GM10266 (cell line): ENCODE results near the gene NHS.

Source experiments
- DNase-seq: peaks from one replicate; pipeline ENCODE4 v3.0.0; 2012; ENCODE audit errors: extremely low spot score
- CTCF ChIP-seq: IDR thresholded peaks from 2 replicates; pipeline ENCODE4 v1.5.1; 2012; ENCODE audit warnings: mild to moderate bottlenecking, low read depth; ENCODE audit not compliant: control insufficient read depth, insufficient read depth; ENCODE audit errors: missing control alignments

Gene NHS

DNA sequence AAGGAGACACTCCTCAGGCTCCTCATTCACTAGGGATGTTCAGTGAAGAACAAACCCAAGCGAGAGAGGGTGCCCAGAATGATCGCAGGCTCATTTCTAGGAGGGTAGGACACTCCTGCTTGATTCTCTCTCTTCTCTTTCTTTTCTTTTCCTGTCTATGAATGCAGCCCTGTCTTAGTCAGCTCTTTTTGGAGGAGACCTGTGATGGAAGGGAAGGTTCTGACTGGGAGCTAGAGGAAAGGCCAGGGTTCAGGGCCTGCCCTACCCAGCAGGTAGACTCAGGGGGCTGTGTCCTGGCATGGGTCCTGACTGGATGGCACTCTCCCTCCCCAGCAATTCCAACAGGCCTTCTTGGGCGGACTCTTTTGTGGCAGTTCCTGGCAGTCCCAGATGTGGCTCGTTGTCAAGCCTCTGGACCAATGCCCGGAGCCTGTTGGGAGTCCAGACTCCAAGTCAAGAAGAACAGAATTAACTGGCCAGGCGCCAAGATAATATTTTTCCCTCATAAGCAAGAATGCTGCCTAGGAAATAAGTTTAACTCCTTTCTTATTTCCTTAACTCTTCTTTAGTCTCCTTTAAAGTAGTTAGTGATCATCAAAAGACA lies 222.9 kb downstream of the NHS start:
- no peak for TF ChIP-seq CTCF
- no peak for DNase-seq

- TF ChIP-seq CTCF, result no peak
- DNase-seq, result no peak
These were observed 226.6 kb downstream of the NHS start for GRCh38 chrX:17601441-17602200.

GRCh38 chrX:17602245-17602644 lies 227.2 kb downstream of the NHS start:
- no peak for DNase-seq
- no peak for TF ChIP-seq CTCF

- no peak for TF ChIP-seq CTCF
- no peak for DNase-seq
These were observed 228.2 kb downstream of the NHS start for GRCh38 chrX:17603196-17603595.

- DNase-seq, result no peak
- TF ChIP-seq CTCF, result no peak
These were observed 230.7 kb downstream of the NHS start for GRCh38 chrX:17605676-17606075.

GRCh38 chrX:17606231-17606630 lies 231.2 kb downstream of the NHS start:
- DNase-seq, result no peak
- TF ChIP-seq CTCF, result no peak

GRCh38 chrX:17608888-17609287 lies 233.9 kb downstream of the NHS start:
- DNase-seq, result no peak
- TF ChIP-seq CTCF, result no peak
